ENCODE results near the gene KIAA1217.
A peak's percentile ranks its signal among the peaks of the same experiment; 100 is the strongest.

Gene KIAA1217

GRCh38 chr10:24544776-24545175 lies 335.8 kb downstream of the KIAA1217 start:
- in situ Hi-C loops (cut with MboI; ENCODE audit: low pct_unique_long_range_greater_than_20kb, low sequenced_read_pairs) = no loop called here

DNA sequence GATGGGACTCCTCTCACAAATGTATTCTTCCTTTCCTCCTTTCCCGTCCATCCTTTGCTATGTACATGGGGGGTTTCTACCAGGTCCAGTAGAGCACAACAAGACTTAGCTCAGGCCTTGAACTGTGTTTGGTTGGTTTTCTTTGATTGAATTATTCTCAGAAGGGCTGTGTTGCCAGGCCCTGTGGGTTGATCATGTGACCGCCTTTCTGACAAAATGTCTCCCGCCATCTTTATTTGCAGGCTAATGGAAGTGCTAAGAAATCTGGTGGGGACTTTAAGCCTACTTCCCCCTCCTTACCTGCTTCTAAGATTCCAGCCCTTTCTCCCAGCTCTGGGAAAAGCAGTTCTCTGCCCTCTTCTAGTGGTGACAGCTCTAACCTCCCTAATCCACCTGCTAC lies 336.6 kb downstream of the KIAA1217 start:
- in situ Hi-C loops (cut with MboI; ENCODE audit: low pct_unique_long_range_greater_than_20kb, low sequenced_read_pairs) = no loop called here
- no peak for DNase-seq

More at GRCh38 chr10:24544776-24545175, 335.8 kb downstream of the KIAA1217 start:
- DNase-seq = no peak

- in situ Hi-C loops (cut with MboI; ENCODE audit: low pct_unique_long_range_greater_than_20kb, low sequenced_read_pairs) = no loop called here
- no peak for DNase-seq
Measured at GRCh38 chr10:24550680-24551079, 341.7 kb downstream of the KIAA1217 start.

DNA sequence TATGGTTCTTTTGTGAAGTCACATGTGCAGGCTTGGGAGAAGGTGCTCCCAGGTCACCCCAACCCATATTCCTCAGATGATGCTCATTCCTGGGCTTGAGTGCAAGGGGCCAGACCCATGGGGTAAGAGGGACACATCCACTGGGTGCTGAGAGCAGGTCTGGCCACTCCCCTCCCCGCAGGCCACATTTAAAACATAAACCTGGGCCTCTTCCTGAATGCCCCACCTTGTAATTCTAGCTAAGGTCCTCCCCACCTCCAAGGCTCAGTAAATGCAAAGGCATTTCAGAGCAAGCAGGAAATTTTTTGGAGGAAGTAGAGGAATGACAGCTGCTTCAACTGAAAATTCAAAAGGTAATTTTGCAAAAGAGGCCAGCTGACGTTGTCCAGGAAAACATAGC lies 342.2 kb downstream of the KIAA1217 start:
- DNase-seq = no peak
- in situ Hi-C loops (cut with MboI; ENCODE audit: low pct_unique_long_range_greater_than_20kb, low sequenced_read_pairs) = no loop called here

GRCh38 chr10:24552346-24553016 lies 343.5 kb downstream of the KIAA1217 start:
- DNase-seq = no peak
- in situ Hi-C loops (cut with MboI; ENCODE audit: low pct_unique_long_range_greater_than_20kb, low sequenced_read_pairs) = no loop called here

GRCh38 chr10:24553051-24553612 lies 344.2 kb downstream of the KIAA1217 start:
- no peak for DNase-seq
- in situ Hi-C loops (cut with MboI; ENCODE audit: low pct_unique_long_range_greater_than_20kb, low sequenced_read_pairs) = no loop called here

DNA sequence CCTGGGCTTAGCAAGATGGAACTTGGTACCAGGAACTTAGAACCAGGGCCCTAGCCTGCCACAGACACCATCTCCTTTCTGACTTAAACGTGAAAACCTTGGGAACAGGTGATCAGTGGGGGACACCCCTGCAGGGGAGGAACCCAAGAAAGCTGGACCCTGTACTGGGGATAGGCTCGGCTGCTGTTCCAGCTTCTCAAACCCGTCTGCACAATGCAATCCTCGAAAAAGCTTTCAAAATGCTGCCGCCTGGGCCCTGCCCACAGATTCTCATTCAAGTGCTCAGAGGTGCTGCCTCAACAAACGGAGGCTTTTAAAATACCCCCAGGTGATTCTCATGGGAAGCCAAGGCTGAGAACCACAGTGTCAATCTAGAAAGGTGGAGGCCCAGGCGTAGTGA lies 345.1 kb downstream of the KIAA1217 start:
- no peak for DNase-seq
- in situ Hi-C loops (cut with MboI; ENCODE audit: low pct_unique_long_range_greater_than_20kb, low sequenced_read_pairs) = no loop called here

- in situ Hi-C loops (cut with MboI; ENCODE audit: low pct_unique_long_range_greater_than_20kb, low sequenced_read_pairs) = no loop called here
- peak; percentile 71 for DNase-seq
Measured at GRCh38 chr10:24556126-24556749, 347.3 kb downstream of the KIAA1217 start.

- peak; percentile 71 for DNase-seq
- in situ Hi-C loops (cut with MboI; ENCODE audit: low pct_unique_long_range_greater_than_20kb, low sequenced_read_pairs) = no loop called here
Measured at GRCh38 chr10:24556750-24557742, 348.1 kb downstream of the KIAA1217 start.

- in situ Hi-C loops (cut with MboI; ENCODE audit: low pct_unique_long_range_greater_than_20kb, low sequenced_read_pairs) = no loop called here
Measured at GRCh38 chr10:24561453-24561852, 352.5 kb downstream of the KIAA1217 start.

DNA sequence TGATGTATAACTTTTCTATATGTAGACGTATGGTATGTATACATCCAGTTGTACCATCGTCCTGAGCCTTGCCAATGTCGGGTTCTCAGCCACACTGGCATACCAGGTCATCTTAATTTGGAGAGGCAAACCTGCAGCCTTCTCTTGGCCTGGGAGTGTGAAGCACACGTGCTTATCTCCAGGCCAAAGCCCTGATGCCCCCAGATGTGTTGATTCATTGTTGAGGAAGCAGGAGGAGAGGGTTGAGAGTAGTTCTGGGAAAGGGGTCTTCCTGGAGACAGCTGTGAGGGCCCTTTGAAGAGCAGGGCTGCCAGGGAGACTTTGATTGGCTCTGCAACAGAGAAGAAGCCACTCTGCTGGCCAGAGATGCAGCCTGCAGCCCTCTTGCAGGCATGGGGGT lies 359.1 kb downstream of the KIAA1217 start:
- in situ Hi-C loops (cut with MboI; ENCODE audit: low pct_unique_long_range_greater_than_20kb, low sequenced_read_pairs) = no loop called here
- DNase-seq = no peak

More at GRCh38 chr10:24561453-24561852, 352.5 kb downstream of the KIAA1217 start:
- DNase-seq = no peak

DNA sequence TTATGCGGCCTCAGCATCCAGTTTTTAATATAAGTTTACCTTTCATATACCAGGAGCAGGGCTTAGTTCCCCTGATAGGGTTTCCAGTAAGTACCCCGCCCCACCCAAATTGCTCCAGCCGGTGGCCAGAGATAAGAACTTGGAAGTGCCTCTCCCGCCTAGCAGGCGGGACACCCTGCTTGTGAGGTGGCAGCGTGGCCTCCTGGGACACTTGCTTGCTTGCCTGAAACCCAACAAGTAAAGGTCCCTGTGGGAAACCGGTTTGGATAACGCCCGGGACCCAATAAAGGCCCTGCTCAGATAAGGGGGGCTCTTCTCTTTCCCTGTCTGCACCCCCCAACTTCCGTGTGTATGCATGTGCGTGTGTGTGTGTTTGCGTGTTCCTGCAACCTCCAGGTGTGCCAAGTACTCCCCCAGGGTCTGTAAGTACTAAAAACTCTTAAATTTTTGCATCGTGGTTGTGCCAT lies 360.4 kb downstream of the KIAA1217 start:
- DNase-seq = no peak
- in situ Hi-C loops (cut with MboI; ENCODE audit: low pct_unique_long_range_greater_than_20kb, low sequenced_read_pairs) = no loop called here

DNA sequence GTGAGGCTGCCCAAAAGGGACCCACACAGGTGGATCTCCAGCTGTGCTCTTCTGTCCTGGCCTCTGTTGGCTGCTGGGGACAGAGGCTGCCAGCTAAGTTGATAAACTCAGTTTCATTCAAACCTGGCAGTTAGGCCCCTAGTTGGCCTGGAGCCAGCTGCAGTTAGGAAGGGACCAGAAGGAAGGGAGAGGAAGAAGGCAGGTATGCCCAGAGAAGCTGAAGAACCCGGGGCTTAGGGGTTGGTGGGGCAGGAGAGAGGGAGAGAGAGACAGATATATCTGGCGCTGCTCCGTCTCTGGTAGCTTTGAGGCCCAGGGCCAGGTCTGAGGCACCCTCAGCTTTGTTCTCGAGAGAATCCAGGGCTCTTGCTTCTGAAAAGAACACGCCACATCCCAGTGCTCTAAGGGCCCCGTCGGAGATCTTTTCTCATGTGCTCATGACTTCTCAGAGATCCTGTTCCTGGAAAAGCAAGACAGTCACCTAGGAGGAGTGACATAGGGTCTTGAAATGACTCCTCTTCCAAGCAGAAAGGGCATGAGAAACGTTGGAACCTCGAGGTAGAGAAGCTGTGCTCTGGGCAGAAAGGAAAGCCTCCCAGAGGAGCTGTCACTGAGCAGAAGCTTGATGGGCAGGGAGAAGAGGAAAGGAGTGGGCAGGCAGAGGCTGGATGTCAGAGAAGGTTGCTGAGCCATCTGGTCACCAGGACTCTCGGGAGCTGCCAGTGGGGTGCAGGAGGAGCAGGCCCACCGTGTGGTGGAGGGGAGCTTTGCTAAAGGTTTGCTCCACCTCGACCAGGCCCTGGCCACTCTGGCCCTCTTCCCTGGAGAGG lies 361.1 kb downstream of the KIAA1217 start:
- in situ Hi-C loops (cut with MboI; ENCODE audit: low pct_unique_long_range_greater_than_20kb, low sequenced_read_pairs) = no loop called here
- no peak for DNase-seq

DNA sequence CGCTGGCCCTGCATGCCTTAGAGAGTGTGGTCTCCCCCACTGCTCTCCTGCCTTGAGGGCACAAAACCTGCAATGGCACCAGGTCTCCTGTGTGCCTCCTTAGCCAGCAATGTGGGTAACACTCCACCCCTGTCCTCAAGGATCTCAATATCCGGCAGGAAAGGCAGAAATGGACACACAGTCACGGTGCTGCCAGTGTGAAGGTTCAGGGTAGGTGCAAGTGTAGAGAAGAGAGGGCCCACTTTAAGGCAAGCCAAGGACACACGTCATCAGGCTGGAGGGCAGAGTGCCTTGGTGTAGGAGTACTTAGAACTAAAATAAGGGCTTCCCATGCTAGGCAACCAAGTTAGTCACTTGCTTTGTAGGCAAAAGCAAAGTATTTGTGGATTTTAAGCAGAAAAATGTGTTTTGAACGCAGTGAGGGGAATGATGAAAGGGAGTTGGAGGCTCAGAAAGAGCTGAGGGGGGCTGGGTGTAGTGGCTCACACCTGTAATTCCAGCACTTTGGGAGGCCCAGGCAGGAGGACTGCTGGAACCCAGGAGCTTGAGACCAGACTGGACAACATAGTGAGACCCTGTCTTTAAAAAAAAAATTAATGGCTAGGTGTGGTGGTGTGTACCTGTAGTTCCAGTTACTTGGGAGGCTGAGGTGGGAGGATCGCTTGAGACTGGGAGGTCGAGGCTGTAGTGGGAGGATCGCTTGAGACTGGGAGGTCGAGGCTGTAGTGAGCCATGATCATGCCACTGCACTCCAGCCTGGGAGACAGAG lies 361.9 kb downstream of the KIAA1217 start:
- DNase-seq = no peak

GRCh38 chr10:24571870-24572450 lies 363.0 kb downstream of the KIAA1217 start:
- in situ Hi-C loops (cut with MboI; ENCODE audit: low pct_unique_long_range_greater_than_20kb, low sequenced_read_pairs) = no loop called here
- peak; percentile 8 for DNase-seq

More for the DNA sequence above, 361.9 kb downstream of the KIAA1217 start:
- in situ Hi-C loops (cut with MboI; ENCODE audit: low pct_unique_long_range_greater_than_20kb, low sequenced_read_pairs) = no loop called here

DNA sequence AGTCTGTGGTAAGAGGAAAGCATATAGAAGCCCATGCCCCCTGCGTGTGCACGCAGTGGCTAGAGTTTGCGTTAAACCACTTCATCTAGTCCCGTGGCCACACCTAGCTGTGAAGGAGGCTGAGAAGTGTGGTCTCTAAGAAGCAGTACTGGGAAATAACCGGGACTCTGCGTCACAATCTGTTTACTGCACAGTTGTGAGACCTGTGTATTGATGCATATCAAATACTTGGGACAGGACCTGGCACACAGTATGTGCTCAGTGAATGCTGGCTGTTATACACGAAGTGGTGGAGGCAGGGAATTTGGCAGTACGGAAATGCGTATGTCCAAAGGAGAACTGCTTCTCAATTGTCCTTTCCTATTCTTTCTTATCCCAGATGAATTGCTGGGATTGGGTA lies 365.2 kb downstream of the KIAA1217 start:
- DNase-seq = no peak
- in situ Hi-C loops (cut with MboI; ENCODE audit: low pct_unique_long_range_greater_than_20kb, low sequenced_read_pairs) = no loop called here

DNA sequence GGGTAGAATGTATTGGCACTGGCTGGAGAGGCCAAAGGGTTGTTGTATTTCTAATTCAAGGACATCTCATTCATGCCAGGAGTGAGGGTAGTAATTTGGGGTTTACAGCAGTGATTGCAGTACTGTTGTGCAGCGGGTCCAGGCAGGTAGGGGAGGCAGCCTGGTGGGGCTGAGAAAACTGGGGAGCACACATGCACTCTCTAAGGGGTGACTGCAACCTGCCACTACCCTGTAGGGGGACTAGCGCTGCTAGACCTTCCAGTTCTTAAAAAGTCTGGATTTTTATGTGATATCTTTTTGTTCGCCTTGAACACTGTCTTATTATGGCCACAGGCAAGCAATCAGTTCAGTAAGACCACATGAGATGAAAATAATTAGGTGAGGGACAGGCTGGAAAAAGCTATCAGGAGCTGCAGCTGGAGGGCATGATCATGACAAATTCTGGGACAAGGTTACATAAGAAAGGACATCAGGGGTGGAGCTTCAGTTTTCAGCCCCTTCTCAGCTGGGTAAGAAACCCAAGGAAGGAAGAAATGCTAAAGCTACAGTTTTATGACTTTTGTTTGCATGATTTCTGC lies 365.7 kb downstream of the KIAA1217 start:
- in situ Hi-C loops (cut with MboI; ENCODE audit: low pct_unique_long_range_greater_than_20kb, low sequenced_read_pairs) = no loop called here

More for the DNA sequence above, 365.7 kb downstream of the KIAA1217 start:
- no peak for DNase-seq

All from KBM-7 (cell line).